Activated CD4-positive, alpha-beta T cell treated with anti-CD3 and anti-CD28 coated beads for 36 hours (primary cell): ENCODE measurements around the gene GRK7. TPM values are rescaled to one million over a fixed set of nuclear protein-coding genes. Genes with fewer than 3 reads are reported as not detected.

Experiments
- ATAC-seq: fragments of 200-7000 bp; cut with Tn5 transposase; one replicate; pipeline ENCODE4 v1.10.0; 2021; ENCODE audit warnings: mild to moderate bottlenecking, moderate library complexity
- CTCF ChIA-PET: fragments of 350-600 bp; sonication (Branson Sonifier 250); formaldehyde crosslinking; loops from one replicate; lab custom pipeline; 2021; ENCODE audit warnings: antibody characterized with exemption; lab: Charles Lee
- POLR2A ChIA-PET: fragments of 350-600 bp; sonication (Branson Sonifier 250); formaldehyde crosslinking; loops from one replicate; lab custom pipeline; 2021; ENCODE audit warnings: antibody characterized with exemption, inconsistent platforms; lab: Charles Lee
- DNase-seq: peaks from one replicate; pipeline ENCODE4 v3.0.0-alpha.2; 2020
- H3K27ac Mint-ChIP-seq: one replicate; pipeline ENCODE4 v1.8.0; 2021; ENCODE audit warnings: mixed read lengths
- H3K27me3 Mint-ChIP-seq: one replicate; pipeline ENCODE4 v1.8.0; 2021; ENCODE audit warnings: mixed read lengths
- H3K36me3 Mint-ChIP-seq: one replicate; pipeline ENCODE4 v1.8.0; 2021; ENCODE audit warnings: low read depth, mixed read lengths
- H3K4me1 Mint-ChIP-seq: one replicate; pipeline ENCODE4 v1.8.0; 2021; ENCODE audit warnings: mixed read lengths
- H3K4me3 Mint-ChIP-seq: one replicate; pipeline ENCODE4 v1.8.0; 2021; ENCODE audit warnings: mild to moderate bottlenecking, moderate library complexity, mixed read lengths
- H3K9me3 Mint-ChIP-seq: one replicate; pipeline ENCODE4 v1.8.0; 2021; ENCODE audit warnings: low read depth, mixed read lengths
- intact Hi-C, 2 experiments: fragments of 100-400 bp; cut with DNase I in 1 of 2; cut with micrococcal nuclease in 1 of 2; formaldehyde crosslinking; loops; one replicate each; pipeline versions ENCODE4 v1.14.2 to v1.15.1; 2022 to 2024; cut with DNase I, micrococcal nuclease
- total RNA-seq, 2 experiments: library from RNA; stranded (reverse); gene quantifications; one replicate each; pipeline ENCODE4 v1.2.3, GENCODE V29; 2021

The GRK7 gene, protein sequence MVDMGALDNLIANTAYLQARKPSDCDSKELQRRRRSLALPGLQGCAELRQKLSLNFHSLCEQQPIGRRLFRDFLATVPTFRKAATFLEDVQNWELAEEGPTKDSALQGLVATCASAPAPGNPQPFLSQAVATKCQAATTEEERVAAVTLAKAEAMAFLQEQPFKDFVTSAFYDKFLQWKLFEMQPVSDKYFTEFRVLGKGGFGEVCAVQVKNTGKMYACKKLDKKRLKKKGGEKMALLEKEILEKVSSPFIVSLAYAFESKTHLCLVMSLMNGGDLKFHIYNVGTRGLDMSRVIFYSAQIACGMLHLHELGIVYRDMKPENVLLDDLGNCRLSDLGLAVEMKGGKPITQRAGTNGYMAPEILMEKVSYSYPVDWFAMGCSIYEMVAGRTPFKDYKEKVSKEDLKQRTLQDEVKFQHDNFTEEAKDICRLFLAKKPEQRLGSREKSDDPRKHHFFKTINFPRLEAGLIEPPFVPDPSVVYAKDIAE (N-terminal part only)
- not detected for total RNA-seq

GRCh38 chr3:141763088-141763750 is at the start of gene GRK7:
TSS of gene GRK7 (plus strand) at chr3:141763408. CDS start at chr3:141778285, 14,877 bp downstream.
- ChIA-PET POLR2A (no interaction called here), CTCF (interaction anchor here (0.6 to 1.3 kb wide), 4 partner anchors 8 to 145 kb away, joined by 3 read pairs; no protein-coding TSS in a partner anchor)
- Mint-ChIP-seq H3K4me3 (no peak within 1 kb of the TSS), H3K27me3 (no peaks in the 10 kb centered on the region), H3K27ac (no peak within 1 kb of the TSS), H3K36me3 (no peaks in the 10 kb centered on the region), H3K9me3 (no peaks in the 10 kb centered on the region), H3K4me1 (peaks cover 4% of the 10 kb centered on the region)
- ATAC-seq, result no peak
- DNase-seq, result no peak
- intact Hi-C loops, result no loop called here

DNA sequence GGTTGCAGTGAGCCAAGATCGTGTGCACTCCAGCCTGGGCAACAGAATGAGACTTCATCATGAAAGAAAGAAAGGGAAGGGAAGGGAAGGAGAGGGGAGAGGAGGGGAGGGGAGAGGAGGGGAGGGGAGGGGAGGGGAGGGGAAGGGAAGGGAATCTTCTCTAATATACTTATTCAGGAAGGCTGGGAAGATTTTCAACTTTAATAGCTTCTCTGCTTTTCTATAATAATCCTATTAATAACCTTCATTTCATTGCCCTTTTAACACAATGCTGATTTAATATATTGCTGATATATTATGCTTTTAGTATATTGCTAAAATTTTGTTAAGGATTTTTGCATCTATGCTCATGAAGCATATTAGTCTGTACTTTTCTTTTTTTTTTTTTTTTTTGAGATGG is 48.5 kb upstream of the GRK7 start:
- DNase-seq, result no peak
- intact Hi-C loops, result no loop called here
- ChIA-PET POLR2A (interaction anchor here (0.6 to 0.8 kb wide), 2 partner anchors 25 to 46 kb away, joined by 4 to 6 read pairs; no protein-coding TSS in a partner anchor), CTCF (interaction anchor here (0.6 to 0.7 kb wide), 2 partner anchors 53 to 114 kb away, joined by 3 to 6 read pairs; no protein-coding TSS in a partner anchor)
- Mint-ChIP-seq H3K9me3 (peaks cover 6% of the 10 kb centered on the region), H3K27me3 (peaks cover 2% of the 10 kb centered on the region), H3K27ac (no peak overlapping the region), H3K36me3 (no peaks in the 10 kb centered on the region), H3K4me3 (no peak overlapping the region), H3K4me1 (no peaks in the 10 kb centered on the region)
- no peak for ATAC-seq

- ATAC-seq (no peak), DNase-seq (no peak)
- Mint-ChIP-seq H3K9me3 (no peaks in the 10 kb centered on the region), H3K4me3 (no peak overlapping the region), H3K27me3 (peaks cover 2% of the 10 kb centered on the region), H3K27ac (no peak overlapping the region), H3K4me1 (no peaks in the 10 kb centered on the region), H3K36me3 (no peaks in the 10 kb centered on the region)
- POLR2A ChIA-PET, result no interaction called here
- CTCF ChIA-PET, result interaction anchor here (0.6 to 1.9 kb wide), 3 partner anchors 10 to 827 kb away, joined by 3 to 5 read pairs (median 5); no protein-coding TSS in a partner anchor
- intact Hi-C loops, result no loop called here
These were observed 41.1 kb upstream of the GRK7 start for GRCh38 chr3:141722081-141722480.

- CTCF ChIA-PET, result interaction anchor here (0.6 to 1.9 kb wide), 4 partner anchors 9 to 826 kb away, joined by 3 to 5 read pairs (median 4); no protein-coding TSS in a partner anchor
- H3K4me1 Mint-ChIP-seq, result no peaks in the 10 kb centered on the region
These were observed 40.6 kb upstream of the GRK7 start for GRCh38 chr3:141722648-141723047.

GRCh38 chr3:141723255-141723654 is 40.0 kb upstream of the GRK7 start:
- ChIA-PET POLR2A (no interaction called here), CTCF (interaction anchor here (0.9 to 1.9 kb wide), 4 partner anchors 9 to 152 kb away, joined by 4 to 5 read pairs (median 5); no protein-coding TSS in a partner anchor)
- Mint-ChIP-seq H3K27me3 (peaks cover 2% of the 10 kb centered on the region), H3K4me1 (no peaks in the 10 kb centered on the region), H3K9me3 (no peaks in the 10 kb centered on the region), H3K4me3 (no peak overlapping the region), H3K27ac (no peak overlapping the region), H3K36me3 (no peaks in the 10 kb centered on the region)
- intact Hi-C loops, result no loop called here
- ATAC-seq, result no peak
- no peak for DNase-seq

More at GRCh38 chr3:141722648-141723047, 40.6 kb upstream of the GRK7 start:
- intact Hi-C loops, result no loop called here
- H3K27ac Mint-ChIP-seq, result no peak overlapping the region
- no peaks in the 10 kb centered on the region for H3K36me3 Mint-ChIP-seq
- ATAC-seq (no peak), DNase-seq (no peak)
- POLR2A ChIA-PET, result no interaction called here
- H3K9me3 Mint-ChIP-seq, result no peaks in the 10 kb centered on the region
- no peak overlapping the region for H3K4me3 Mint-ChIP-seq
- peaks cover 2% of the 10 kb centered on the region for H3K27me3 Mint-ChIP-seq

- intact Hi-C loops, result no loop called here
- DNase-seq (no peak), ATAC-seq (no peak)
- Mint-ChIP-seq H3K36me3 (no peaks in the 10 kb centered on the region), H3K27me3 (peaks cover 2% of the 10 kb centered on the region), H3K9me3 (no peaks in the 10 kb centered on the region), H3K4me1 (no peaks in the 10 kb centered on the region), H3K27ac (no peak overlapping the region), H3K4me3 (no peak overlapping the region)
- ChIA-PET CTCF (interaction anchor here (0.9 kb wide), 1 partner anchor 15 kb away, joined by 5 read pairs; no protein-coding TSS in a partner anchor), POLR2A (no interaction called here)
These were observed 39.0 kb upstream of the GRK7 start for GRCh38 chr3:141724186-141724585.

DNA sequence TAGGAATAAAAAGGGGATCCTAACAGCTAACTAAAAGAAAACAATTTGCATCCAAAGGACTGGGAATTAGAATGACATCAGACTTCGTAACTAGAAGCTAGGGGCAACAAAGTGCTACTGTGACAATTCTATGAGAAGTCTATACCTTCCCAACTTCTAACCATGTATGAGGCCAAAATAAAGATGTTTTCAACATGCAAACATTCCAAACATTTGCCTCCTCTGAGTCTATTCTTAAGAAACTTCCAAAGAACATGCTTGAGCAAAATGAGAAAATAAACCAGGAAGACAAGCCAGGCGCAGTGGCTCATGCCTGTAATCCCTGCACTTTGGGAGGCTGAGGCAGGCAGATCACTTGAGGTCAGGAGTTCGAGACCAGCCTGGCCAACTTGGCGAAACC is 38.2 kb upstream of the GRK7 start:
- no peak overlapping the region for H3K27ac Mint-ChIP-seq
- H3K27me3 Mint-ChIP-seq, result no peaks in the 10 kb centered on the region
- no peaks in the 10 kb centered on the region for H3K4me1 Mint-ChIP-seq
- DNase-seq (no peak), ATAC-seq (no peak)
- no peak overlapping the region for H3K4me3 Mint-ChIP-seq
- no peaks in the 10 kb centered on the region for H3K9me3 Mint-ChIP-seq
- ChIA-PET CTCF (no interaction called here), POLR2A (no interaction called here)
- no peaks in the 10 kb centered on the region for H3K36me3 Mint-ChIP-seq
- intact Hi-C loops, result no loop called here

GRCh38 chr3:141726483-141726882 is 36.7 kb upstream of the GRK7 start:
- H3K27me3 Mint-ChIP-seq, result no peaks in the 10 kb centered on the region
- ChIA-PET CTCF (no interaction called here), POLR2A (no interaction called here)
- H3K36me3 Mint-ChIP-seq, result no peaks in the 10 kb centered on the region
- no peak overlapping the region for H3K4me3 Mint-ChIP-seq
- no peaks in the 10 kb centered on the region for H3K4me1 Mint-ChIP-seq
- no peaks in the 10 kb centered on the region for H3K9me3 Mint-ChIP-seq
- H3K27ac Mint-ChIP-seq, result no peak overlapping the region
- ATAC-seq, result no peak
- intact Hi-C loops, result no loop called here
- no peak for DNase-seq

DNA sequence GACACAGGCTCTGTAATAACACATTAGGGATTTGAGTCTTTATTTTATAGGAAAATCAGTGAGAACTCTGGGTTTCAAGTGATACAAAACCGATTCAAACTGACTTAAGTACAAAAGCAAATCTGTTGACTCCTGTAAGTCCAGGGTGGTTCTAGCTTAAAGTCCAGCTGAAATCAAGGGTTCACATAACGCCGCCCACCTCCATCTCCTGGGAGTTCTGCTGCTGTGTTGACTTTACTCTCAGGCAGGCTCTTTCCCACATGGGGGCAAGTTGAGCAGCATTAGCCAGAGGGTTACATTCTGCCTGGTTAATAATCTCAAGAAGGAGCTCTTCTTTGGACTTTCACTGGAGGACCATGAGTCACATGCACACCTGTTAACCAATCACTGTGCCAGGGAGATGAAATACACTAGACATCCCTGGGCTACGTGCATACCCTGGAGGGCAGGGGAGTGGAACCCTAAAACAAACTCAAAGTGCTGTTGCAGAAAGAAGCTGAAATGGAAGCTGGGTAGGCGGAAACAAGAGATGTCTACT is 34.8 kb upstream of the GRK7 start:
- ChIA-PET CTCF (interaction anchor here (0.8 to 1.8 kb wide), 3 partner anchors 10 to 174 kb away, joined by 3 to 12 read pairs (median 3); partner anchors contain the start of gene RNF7), POLR2A (no interaction called here)
- no peak for ATAC-seq
- intact Hi-C loops, result no loop called here
- Mint-ChIP-seq H3K27me3 (no peaks in the 10 kb centered on the region), H3K36me3 (no peaks in the 10 kb centered on the region), H3K4me3 (no peak overlapping the region), H3K27ac (no peak overlapping the region), H3K9me3 (no peaks in the 10 kb centered on the region), H3K4me1 (no peaks in the 10 kb centered on the region)
- no peak for DNase-seq

GRCh38 chr3:141729240-141729639 is 34.0 kb upstream of the GRK7 start:
- intact Hi-C loops, result no loop called here
- Mint-ChIP-seq H3K9me3 (no peaks in the 10 kb centered on the region), H3K4me3 (no peak overlapping the region), H3K4me1 (no peaks in the 10 kb centered on the region), H3K27me3 (no peaks in the 10 kb centered on the region), H3K36me3 (no peaks in the 10 kb centered on the region), H3K27ac (no peak overlapping the region)
- DNase-seq (no peak), ATAC-seq (no peak)
- ChIA-PET CTCF (interaction anchor here (0.8 kb wide), 1 partner anchor 11 kb away, joined by 3 read pairs; no protein-coding TSS in a partner anchor), POLR2A (no interaction called here)

- no peak overlapping the region for H3K4me3 Mint-ChIP-seq
- no peak for ATAC-seq
- H3K27me3 Mint-ChIP-seq, result no peaks in the 10 kb centered on the region
- ChIA-PET POLR2A (no interaction called here), CTCF (interaction anchor here (0.6 to 2.2 kb wide), 3 partner anchors 140 to 192 kb away, joined by 3 to 10 read pairs (median 3); no protein-coding TSS in a partner anchor)
- peaks cover 3% of the 10 kb centered on the region for H3K36me3 Mint-ChIP-seq
- peaks cover 14% of the 10 kb centered on the region for H3K4me1 Mint-ChIP-seq
- H3K27ac Mint-ChIP-seq, result no peak overlapping the region
- no peak for DNase-seq
- H3K9me3 Mint-ChIP-seq, result no peaks in the 10 kb centered on the region
- intact Hi-C loops, result loop anchor here (5.0 to 10.0 kb wide), 5 partner anchors 273 to 1270 kb away; partner anchors contain the start of genes SLC25A36 (in 1 of the 2), TFDP2 (in 1 of the 2) and U2SURP (in 1 of the 2)
These were observed 28.0 kb upstream of the GRK7 start for GRCh38 chr3:141735176-141735575.
